Stimulated activated CD8-positive, alpha-beta memory T cell treated with anti-CD3 and anti-CD28 coated beads, Interleukin-7, amount 100 ng/mL, for 4 hours (primary cell): Measurements from ENCODE around the gene AP4S1.

Experiments
- DNase-seq, 2 donors: peaks; one replicate each; pipeline ENCODE4 v3.0.0-alpha.2; 2020; ENCODE audit warnings: low read depth in 2 of 2

AP4S1 gene

DNA sequence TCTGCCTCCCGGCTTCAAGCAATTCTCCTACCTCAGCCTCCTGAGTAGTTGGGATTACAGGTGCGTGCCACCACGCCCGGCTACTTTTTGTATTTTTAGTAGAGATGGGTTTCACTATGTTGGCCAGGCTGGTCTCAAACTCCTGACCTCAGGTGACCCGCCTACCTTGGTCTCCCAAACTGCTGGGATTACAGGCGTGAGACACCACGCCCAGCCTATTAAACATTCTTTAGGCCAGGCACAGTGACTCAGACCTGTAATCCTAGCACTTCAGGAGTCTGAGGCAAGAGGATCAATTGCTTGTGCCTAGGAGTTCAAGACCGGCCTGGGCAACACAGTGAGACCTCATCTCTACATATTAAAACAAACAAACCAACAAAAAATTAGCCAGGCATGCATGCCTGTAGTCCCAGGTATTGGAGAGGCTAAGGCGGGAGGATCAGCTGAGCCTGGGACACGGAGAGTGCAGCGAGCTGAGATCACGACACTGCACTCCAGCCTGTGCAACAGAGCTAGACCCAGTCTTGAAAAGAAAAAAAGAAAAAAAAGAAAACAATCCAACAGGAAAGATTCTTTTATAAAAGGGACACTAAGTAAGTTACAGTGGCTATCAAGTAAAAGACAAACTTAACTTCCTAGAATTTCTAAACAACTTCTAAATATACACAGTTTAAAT is 111.9 kb downstream of the AP4S1 start:
- DNase-seq = no peak

DNA sequence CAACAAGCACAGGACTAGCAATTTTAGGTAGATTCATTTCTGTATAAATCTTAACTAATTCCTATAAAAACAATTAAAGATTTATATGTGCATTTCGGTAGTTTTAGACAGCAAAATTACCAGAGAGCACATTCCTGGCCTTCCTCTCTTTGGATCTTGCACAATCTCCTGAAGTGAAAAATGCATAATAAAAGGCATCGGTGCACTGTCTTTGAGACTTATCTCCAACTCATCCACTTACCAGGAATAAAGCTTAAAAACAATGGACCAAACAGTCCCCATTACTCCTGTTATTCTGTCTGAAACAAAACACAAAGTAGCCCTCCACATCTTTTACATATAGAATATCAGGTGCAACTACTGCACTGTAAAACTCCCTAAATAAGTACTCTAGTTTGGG is 112.9 kb downstream of the AP4S1 start:
- DNase-seq = no peak

DNA sequence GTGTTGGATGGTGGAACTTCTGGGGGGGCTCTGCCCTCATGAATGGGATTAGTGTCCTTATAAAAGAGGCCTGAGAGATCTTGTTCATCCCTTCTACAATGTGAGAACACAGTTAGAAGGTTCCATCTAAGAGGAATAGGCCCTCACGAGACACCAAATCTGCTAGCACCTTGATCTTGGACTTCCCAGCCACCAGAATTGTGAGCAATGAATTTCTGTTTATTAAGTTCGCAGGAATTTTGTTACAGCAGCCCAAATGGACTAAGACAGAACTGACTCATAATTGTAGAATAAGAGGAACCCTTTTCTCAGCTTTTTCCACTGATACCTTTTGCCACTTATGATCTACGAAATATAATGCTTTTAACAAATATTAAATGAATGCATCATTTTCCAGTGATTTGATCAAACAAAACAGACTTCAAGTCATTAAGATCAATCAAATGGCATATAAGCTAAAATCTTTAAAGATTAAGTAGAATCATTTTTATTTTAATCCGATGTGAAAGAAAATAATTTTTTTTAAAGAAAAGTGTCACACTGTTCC is 113.9 kb downstream of the AP4S1 start:
- no peak for DNase-seq

DNA sequence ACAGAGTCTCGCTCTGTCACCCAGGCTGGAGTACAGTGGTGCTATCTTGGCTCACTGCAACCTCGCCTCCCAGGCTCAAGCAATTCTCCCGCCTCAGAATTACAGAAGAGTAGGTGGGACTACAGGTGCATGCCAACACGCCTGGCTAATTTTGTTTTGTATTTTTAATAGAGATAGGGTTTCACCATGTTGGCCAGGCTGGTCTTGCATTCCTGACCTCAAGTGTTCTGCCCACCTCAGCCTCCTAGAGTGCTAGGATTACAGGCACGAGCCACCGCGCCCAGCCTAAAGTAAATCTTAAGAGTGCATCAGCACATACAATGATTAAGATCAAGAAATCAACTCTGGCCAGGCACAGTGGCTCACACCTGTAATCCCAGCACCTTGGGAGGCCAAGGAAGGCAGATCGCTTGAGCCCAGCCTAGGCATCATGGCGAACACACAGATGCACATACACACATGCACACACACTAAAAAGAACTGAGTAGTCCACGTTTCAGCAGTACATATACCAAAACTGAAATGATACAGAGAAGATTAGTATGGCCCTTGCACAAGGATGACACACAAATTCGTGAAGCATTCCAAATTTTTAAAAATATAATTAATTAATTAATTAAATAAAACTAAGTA is 117.1 kb downstream of the AP4S1 start:
- DNase-seq = no peak
